PC-9 (cell line): ENCODE results near the gene SPRED1. TPM values are rescaled to one million over a fixed set of nuclear protein-coding genes. Genes with fewer than 3 reads are reported as not detected.

ENCODE experiments used
- BruUV-seq: library from RNA; stranded (reverse); fragments of 400-500 nt; replicated peaks from 2 replicates; lab custom pipeline; 2021; lab: Mats Ljungman, UMichigan
- CTCF ChIA-PET: fragments of 300-600 bp; sonication (Branson Sonifier 250); formaldehyde crosslinking; loops from one replicate; lab custom pipeline; 2022; ENCODE audit warnings: antibody characterized with exemption; lab: Charles Lee
- POLR2A ChIA-PET: fragments of 300-600 bp; sonication (Branson Sonifier 250); formaldehyde crosslinking; loops from one replicate; lab custom pipeline; 2022; ENCODE audit warnings: antibody characterized with exemption; ENCODE audit not compliant: unreplicated experiment; lab: Charles Lee
- DNase-seq, 2 experiments: peaks; one replicate each; pipeline versions ENCODE4 v3.0.0 to v3.0.0-alpha.2; 2015 to 2022; ENCODE audit warnings: mixed read lengths in 1 of 2
- H2AFZ ChIP-seq: fragments of 200-600 bp; sonication (generic); 2 replicates; pipeline ENCODE4 v1.8.1; 2017; ENCODE audit warnings: antibody characterized with exemption
- H3F3A ChIP-seq: fragments of 200-600 bp; sonication (generic); 2 replicates; pipeline ENCODE4 v1.8.1; 2017; ENCODE audit warnings: antibody characterized with exemption, mild to moderate bottlenecking, low read depth; ENCODE audit not compliant: insufficient read depth
- H3K27ac ChIP-seq: fragments of 200-600 bp; sonication (generic); 2 replicates; pipeline ENCODE4 v1.6.1; 2016; ENCODE audit warnings: mixed run types
- H3K27me3 ChIP-seq: fragments of 200-600 bp; sonication (generic); 2 replicates; pipeline ENCODE4 v1.6.1; 2016; ENCODE audit warnings: low read depth, mixed run types; ENCODE audit not compliant: insufficient read depth
- H3K36me3 ChIP-seq: fragments of 200-600 bp; sonication (generic); 2 replicates; pipeline ENCODE4 v1.6.1; 2016; ENCODE audit warnings: low read depth, mixed run types
- H3K4me1 ChIP-seq: fragments of 200-600 bp; sonication (generic); replicated peaks from 2 replicates; pipeline ENCODE4 v1.6.1; 2016; ENCODE audit warnings: mixed run types; ENCODE audit not compliant: insufficient read depth
- H3K4me2 ChIP-seq: fragments of 200-600 bp; sonication (generic); 2 replicates; pipeline ENCODE4 v1.6.1; 2017; ENCODE audit warnings: mixed run types
- H3K4me3 ChIP-seq: fragments of 200-600 bp; sonication (generic); 2 replicates; pipeline ENCODE4 v1.6.1; 2016; ENCODE audit warnings: mixed run types
- H3K79me2 ChIP-seq: fragments of 200-600 bp; sonication (generic); 2 replicates; pipeline ENCODE4 v1.6.1; 2017; ENCODE audit warnings: low read depth, mixed run types
- H3K9me2 ChIP-seq: fragments of 200-600 bp; sonication (generic); 2 replicates; pipeline ENCODE4 v1.8.1; 2017; ENCODE audit warnings: mild to moderate bottlenecking; ENCODE audit not compliant: insufficient read depth
- H3K9me3 ChIP-seq: fragments of 200-600 bp; sonication (generic); 2 replicates; pipeline ENCODE4 v1.8.1; 2016; ENCODE audit warnings: low read depth; ENCODE audit not compliant: insufficient read depth
- H4K20me1 ChIP-seq: fragments of 200-600 bp; sonication (generic); 2 replicates; pipeline ENCODE4 v1.8.1; 2017; ENCODE audit not compliant: insufficient read depth
- EZH2 ChIP-seq: fragments of 200-600 bp; sonication (generic); IDR thresholded peaks from 2 replicates; pipeline ENCODE4 v1.8.0; 2017; ENCODE audit warnings: antibody characterized with exemption, low read depth
- intact Hi-C: fragments of 100-400 bp; cut with micrococcal nuclease; formaldehyde crosslinking; loops from one replicate; pipeline ENCODE4 v1.10.0; 2022; ENCODE audit not compliant: unreplicated experiment
- total RNA-seq: library from RNA; stranded (reverse); gene quantifications from 2 replicates; pipeline ENCODE4 v1.2.3, GENCODE V29; 2021
- TF ChIP-seq, protein P1 (sequence below): fragments of 200-600 bp; sonication (generic); conservative IDR thresholded peaks from 2 replicates; pipeline ENCODE4 v1.6.1; 2017; ENCODE audit warnings: mixed run types, antibody characterized with exemption, mild to moderate bottlenecking, moderate library complexity

Gene SPRED1
- total RNA-seq, 1 experiment from 2014 or later, result 16.5 TPM

DNA sequence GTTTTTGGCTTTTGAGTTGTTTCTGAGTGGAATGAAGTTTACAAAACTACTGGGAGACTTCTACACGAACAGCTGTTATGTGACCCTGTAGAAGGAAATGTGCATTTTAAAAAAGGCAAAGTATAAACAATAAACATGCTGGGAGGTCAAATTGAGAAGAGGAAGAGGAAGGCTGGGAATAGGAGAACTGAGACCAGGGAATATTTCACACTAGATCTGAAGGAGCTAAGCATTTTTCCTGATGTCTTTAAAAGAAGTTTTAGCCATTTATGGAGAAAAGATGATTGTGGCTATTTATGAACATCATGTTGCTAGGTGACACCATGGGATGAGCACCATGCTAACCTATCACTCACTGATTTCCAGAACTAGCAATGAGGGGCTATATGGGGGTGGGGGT, 125.0 kb downstream of the SPRED1 start:
- H4K20me1 ChIP-seq, result no peaks in the 10 kb centered on the region
- TF ChIP-seq, protein P1, sequence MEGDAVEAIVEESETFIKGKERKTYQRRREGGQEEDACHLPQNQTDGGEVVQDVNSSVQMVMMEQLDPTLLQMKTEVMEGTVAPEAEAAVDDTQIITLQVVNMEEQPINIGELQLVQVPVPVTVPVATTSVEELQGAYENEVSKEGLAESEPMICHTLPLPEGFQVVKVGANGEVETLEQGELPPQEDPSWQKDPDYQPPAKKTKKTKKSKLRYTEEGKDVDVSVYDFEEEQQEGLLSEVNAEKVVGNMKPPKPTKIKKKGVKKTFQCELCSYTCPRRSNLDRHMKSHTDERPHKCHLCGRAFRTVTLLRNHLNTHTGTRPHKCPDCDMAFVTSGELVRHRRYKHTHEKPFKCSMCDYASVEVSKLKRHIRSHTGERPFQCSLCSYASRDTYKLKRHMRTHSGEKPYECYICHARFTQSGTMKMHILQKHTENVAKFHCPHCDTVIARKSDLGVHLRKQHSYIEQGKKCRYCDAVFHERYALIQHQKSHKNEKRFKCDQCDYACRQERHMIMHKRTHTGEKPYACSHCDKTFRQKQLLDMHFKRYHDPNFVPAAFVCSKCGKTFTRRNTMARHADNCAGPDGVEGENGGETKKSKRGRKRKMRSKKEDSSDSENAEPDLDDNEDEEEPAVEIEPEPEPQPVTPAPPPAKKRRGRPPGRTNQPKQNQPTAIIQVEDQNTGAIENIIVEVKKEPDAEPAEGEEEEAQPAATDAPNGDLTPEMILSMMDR, result no peak
- TF ChIP-seq EZH2, result no peak
- H3F3A ChIP-seq, result no peaks in the 10 kb centered on the region
- CTCF ChIA-PET, result no interaction called here
- H3K27me3 ChIP-seq, result no peaks in the 10 kb centered on the region
- BruUV-seq, result no TSS peak
- DNase-seq, result no peak
- POLR2A ChIA-PET, result interaction anchor here (0.6 to 0.7 kb wide), 2 partner anchors 254 to 500 kb away, joined by 3 to 4 read pairs; no protein-coding TSS in a partner anchor
- no peaks in the 10 kb centered on the region for H3K9me3 ChIP-seq
- no peaks in the 10 kb centered on the region for H3K4me1 ChIP-seq
- no peak overlapping the region for H3K4me3 ChIP-seq
- H3K9me2 ChIP-seq, result no peaks in the 10 kb centered on the region
- no peaks in the 10 kb centered on the region for H3K79me2 ChIP-seq
- no peak overlapping the region for H3K27ac ChIP-seq
- H2AFZ ChIP-seq, result no peak overlapping the region
- intact Hi-C loops, result no loop called here
- H3K36me3 ChIP-seq, result no peaks in the 10 kb centered on the region
- H3K4me2 ChIP-seq, result no peak overlapping the region

DNA sequence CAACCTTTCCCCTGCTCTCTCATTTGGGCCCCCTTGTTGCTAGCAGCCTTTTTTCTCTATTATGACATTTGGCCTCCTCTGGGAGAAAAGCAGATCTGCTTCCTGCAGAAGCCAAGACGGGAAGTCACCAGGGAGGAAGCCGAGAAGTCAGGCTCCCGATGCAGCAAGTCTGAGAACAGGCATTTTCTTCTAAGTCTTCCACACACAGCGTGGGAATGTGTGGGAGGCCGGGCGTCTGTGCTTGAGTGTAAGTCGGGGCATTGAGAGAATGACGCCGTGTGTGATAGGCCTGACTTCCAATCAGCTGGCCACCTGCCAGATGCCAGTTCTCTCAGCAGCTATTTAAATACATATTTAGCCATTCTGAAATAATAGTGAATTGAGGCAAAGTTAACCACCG, 125.5 kb downstream of the SPRED1 start:
- Histone ChIP-seq H3K9me3 (no peaks in the 10 kb centered on the region), H3K27ac (no peak overlapping the region), H3K27me3 (no peaks in the 10 kb centered on the region), H3K36me3 (no peaks in the 10 kb centered on the region), H3F3A (no peaks in the 10 kb centered on the region), H3K79me2 (no peaks in the 10 kb centered on the region), H2AFZ (no peak overlapping the region), H3K9me2 (no peaks in the 10 kb centered on the region), H4K20me1 (no peaks in the 10 kb centered on the region), H3K4me3 (no peak overlapping the region), H3K4me2 (no peak overlapping the region), H3K4me1 (no peaks in the 10 kb centered on the region)
- no TSS peak for BruUV-seq
- TF ChIP-seq, protein P1, result no peak
- TF ChIP-seq EZH2, result no peak
- ChIA-PET POLR2A (interaction anchor here (0.6 kb wide), 1 partner anchor 500 kb away, joined by 4 read pairs; no protein-coding TSS in a partner anchor), CTCF (no interaction called here)
- intact Hi-C loops, result no loop called here
- no peak for DNase-seq

DNA sequence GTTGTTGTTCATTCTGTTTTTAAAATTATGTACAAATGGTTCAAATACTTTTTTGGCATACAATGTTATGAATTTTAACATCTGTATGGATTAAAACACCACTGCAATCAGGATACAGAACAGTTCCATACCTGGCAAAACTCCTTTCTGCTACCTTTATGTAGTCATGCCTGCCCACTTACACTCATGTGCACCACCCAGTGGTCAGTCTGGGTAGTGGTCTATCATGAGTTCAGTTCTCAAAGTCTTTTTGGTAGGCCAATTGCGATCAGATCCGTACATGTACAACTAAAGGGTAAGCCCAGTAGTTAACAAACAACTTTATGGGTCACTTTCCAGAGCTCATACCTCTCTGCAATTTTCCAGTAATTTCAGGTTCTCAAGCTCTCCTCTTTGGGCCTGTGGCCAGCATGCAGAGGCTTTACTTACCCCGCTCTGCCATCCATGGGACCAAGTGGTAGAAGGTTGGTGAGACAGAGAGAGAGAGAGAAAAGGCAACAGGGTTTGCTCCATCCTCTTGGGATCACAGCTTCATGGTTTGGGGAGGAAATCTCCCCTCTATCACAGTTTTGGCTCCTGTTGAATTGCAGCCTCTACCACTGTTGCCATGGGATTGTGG, 137.4 kb downstream of the SPRED1 start:
- BruUV-seq, result no TSS peak
- Histone ChIP-seq H3K4me2 (no peak overlapping the region), H3K9me3 (no peaks in the 10 kb centered on the region), H3K36me3 (no peaks in the 10 kb centered on the region), H2AFZ (no peak overlapping the region), H3K9me2 (no peaks in the 10 kb centered on the region; the same call in 1 of the 2 replicates), H3K4me1 (no peaks in the 10 kb centered on the region), H3K4me3 (no peak overlapping the region), H3K79me2 (no peaks in the 10 kb centered on the region), H3K27me3 (no peaks in the 10 kb centered on the region), H3K27ac (no peak overlapping the region), H3F3A (no peaks in the 10 kb centered on the region), H4K20me1 (no peaks in the 10 kb centered on the region)
- DNase-seq, result peak in 1 of 2 experiments; percentile 51
- CTCF ChIA-PET, result interaction anchor here (0.9 kb wide), 1 partner anchor 8 kb away, joined by 3 read pairs; no protein-coding TSS in a partner anchor
- POLR2A ChIA-PET, result no interaction called here
- intact Hi-C loops, result loop anchor here (2.0 kb wide), 1 partner anchor 395 kb away; no protein-coding TSS in a partner anchor
- TF ChIP-seq, protein P1, result peak; percentile 77
- no peak for TF ChIP-seq EZH2
